ENCODE measurements around the gene SIGLEC7.

DNA sequence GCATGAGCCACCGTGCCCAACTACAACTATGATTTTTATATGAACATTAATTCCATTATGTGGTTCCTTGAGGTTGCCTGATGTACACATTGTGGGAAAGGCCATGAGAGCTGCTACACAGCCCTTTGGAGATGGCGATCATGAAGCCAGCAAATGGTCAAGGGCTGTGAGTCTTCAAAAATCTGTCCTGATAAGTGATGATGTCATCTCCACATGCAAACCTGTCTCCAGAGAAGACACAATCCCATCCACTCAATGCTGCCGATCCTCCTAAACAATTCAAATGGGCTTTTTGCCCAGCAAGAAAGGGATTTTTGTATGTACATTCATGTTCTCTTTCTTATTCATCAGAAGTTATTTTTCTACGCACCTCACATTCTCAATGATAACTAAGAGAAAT is 17.6 kb downstream of the SIGLEC7 start:
- TF ChIP-seq CTCF (IDR thresholded peaks at IDR 0.05; ENCODE audit: poor library complexity, severe bottlenecking) (no peak), MXI1 (conservative IDR thresholded peaks at IDR 0.05; ENCODE audit: poor library complexity, severe bottlenecking) (no peak), EP300 (conservative IDR thresholded peaks at IDR 0.05; ENCODE audit: poor library complexity, severe bottlenecking) (no peak)

All from neural cell (in vitro differentiated cells).